ENCODE data around the gene AFP.
"Not testable (repeated sequence)": the region's sequence is repeated elsewhere in the genome, so short reads cannot be mapped to it uniquely, and the experiment has no call there.

AFP gene

DNA sequence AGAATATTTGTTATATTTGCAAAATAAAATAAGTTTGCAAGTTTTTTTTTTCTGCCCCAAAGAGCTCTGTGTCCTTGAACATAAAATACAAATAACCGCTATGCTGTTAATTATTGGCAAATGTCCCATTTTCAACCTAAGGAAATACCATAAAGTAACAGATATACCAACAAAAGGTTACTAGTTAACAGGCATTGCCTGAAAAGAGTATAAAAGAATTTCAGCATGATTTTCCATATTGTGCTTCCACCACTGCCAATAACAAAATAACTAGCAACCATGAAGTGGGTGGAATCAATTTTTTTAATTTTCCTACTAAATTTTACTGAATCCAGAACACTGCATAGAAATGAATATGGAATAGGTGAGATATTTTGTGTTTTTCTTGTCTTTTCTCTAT lies at the start of gene AFP:
TSS of gene AFP (plus strand) at position 238 of the 400 bp plus-strand sequence. CDS start at position 280, 42 bp downstream.
- in situ Hi-C loops (cut with MboI; ENCODE audit: low sequenced_read_pairs), result no loop called here

GRCh38 chr4:73387552-73387951 lies 48.5 kb upstream of the AFP start:
- in situ Hi-C loops (cut with MboI; ENCODE audit: low sequenced_read_pairs), result no loop called here

GRCh38 chr4:73388887-73389286 lies 47.1 kb upstream of the AFP start:
- in situ Hi-C loops (cut with MboI; ENCODE audit: low sequenced_read_pairs), result no loop called here

- in situ Hi-C loops (cut with MboI; ENCODE audit: low sequenced_read_pairs), result not testable (repeated sequence)
Measured at GRCh38 chr4:73389663-73390062, 46.4 kb upstream of the AFP start.

GRCh38 chr4:73391774-73392173 lies 44.2 kb upstream of the AFP start:
- in situ Hi-C loops (cut with MboI; ENCODE audit: low sequenced_read_pairs), result no loop called here

DNA sequence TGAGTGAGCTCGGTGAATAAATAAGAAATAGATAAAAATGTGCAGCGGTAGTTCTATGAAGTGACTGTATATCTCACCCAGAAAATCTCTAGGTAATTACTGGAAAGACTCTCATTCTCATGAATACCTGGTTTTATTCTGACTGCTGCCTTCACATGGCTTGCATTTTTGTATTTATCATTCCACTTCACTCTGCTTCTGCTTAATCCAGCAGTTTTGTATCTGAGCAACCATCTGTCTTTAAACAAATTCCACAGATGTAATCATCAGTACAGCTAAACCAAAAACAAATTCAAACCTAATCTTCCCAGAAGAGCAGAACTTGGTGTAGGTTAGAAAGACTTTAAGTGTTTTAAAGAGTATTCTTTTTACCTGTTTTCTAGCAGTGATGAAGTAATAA lies 43.1 kb upstream of the AFP start:
- in situ Hi-C loops (cut with MboI; ENCODE audit: low sequenced_read_pairs), result no loop called here

- in situ Hi-C loops (cut with MboI; ENCODE audit: low sequenced_read_pairs), result no loop called here
Measured at GRCh38 chr4:73396304-73396703, 39.7 kb upstream of the AFP start.

DNA sequence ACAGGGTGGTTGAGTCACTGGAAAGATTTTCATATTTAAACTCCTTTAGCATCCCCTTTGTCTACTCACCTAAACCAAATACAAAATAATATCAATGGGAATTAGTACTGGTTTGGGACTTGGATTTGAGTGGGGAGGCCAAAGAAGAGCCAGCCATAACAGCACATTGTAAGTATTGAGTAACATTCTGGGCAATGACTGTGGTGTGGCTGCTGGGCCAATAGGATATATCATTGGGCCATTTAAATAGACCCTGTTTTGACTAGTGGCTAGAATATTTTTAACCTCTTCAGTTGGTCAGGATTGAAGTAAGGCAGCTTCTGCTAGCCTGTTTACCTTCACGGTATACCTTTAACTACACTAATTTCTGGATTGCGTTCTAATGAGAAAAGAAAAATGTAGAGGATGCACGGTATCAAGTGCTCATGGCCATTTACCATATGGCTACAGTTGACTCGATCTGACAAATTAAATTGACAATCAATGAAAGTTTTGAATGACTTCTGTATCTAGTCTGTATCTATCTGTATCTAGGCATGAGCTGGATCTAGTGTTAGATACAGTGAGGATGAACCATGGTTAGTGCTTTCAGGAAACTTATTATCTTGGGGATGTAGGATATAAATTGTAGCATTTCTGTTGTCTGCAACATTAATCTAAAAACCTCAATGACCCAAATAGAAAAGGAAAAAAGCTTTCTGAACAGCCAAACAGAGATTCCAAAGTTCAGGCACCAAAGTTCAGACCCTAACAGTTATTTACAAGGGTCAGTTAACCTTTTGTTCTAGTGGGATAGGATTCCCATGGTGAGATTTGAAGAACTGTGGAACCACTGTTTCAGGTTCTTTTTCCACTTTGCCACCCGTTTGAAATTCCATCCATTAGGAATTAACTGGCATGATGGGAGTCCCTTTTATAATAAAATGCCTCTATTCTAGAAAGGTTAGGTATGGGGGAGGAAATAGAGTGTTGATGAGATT lies 38.7 kb upstream of the AFP start:
- in situ Hi-C loops (cut with MboI; ENCODE audit: low sequenced_read_pairs), result no loop called here

GRCh38 chr4:73401412-73401811 lies 34.6 kb upstream of the AFP start:
- in situ Hi-C loops (cut with MboI; ENCODE audit: low sequenced_read_pairs), result no loop called here

- in situ Hi-C loops (cut with MboI; ENCODE audit: low sequenced_read_pairs), result no loop called here
Measured at GRCh38 chr4:73404042-73404441, 32.0 kb upstream of the AFP start, which contains the start of gene ALB. TSS of gene ALB (plus strand) at chr4:73404287. CDS start at chr4:73404328, 41 bp downstream.

DNA sequence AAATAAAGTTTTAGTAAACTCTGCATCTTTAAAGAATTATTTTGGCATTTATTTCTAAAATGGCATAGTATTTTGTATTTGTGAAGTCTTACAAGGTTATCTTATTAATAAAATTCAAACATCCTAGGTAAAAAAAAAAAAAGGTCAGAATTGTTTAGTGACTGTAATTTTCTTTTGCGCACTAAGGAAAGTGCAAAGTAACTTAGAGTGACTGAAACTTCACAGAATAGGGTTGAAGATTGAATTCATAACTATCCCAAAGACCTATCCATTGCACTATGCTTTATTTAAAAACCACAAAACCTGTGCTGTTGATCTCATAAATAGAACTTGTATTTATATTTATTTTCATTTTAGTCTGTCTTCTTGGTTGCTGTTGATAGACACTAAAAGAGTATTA lies 31.6 kb upstream of the AFP start:
- in situ Hi-C loops (cut with MboI; ENCODE audit: low sequenced_read_pairs), result no loop called here

DNA sequence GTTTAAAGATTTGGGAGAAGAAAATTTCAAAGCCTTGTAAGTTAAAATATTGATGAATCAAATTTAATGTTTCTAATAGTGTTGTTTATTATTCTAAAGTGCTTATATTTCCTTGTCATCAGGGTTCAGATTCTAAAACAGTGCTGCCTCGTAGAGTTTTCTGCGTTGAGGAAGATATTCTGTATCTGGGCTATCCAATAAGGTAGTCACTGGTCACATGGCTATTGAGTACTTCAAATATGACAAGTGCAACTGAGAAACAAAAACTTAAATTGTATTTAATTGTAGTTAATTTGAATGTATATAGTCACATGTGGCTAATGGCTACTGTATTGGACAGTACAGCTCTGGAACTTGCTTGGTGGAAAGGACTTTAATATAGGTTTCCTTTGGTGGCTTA lies 30.9 kb upstream of the AFP start:
- in situ Hi-C loops (cut with MboI; ENCODE audit: low sequenced_read_pairs), result no loop called here

DNA sequence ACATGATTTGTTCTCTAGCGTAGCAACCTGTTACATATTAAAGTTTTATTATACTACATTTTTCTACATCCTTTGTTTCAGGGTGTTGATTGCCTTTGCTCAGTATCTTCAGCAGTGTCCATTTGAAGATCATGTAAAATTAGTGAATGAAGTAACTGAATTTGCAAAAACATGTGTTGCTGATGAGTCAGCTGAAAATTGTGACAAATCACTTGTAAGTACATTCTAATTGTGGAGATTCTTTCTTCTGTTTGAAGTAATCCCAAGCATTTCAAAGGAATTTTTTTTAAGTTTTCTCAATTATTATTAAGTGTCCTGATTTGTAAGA lies 29.5 kb upstream of the AFP start:
- in situ Hi-C loops (cut with MboI; ENCODE audit: low sequenced_read_pairs), result no loop called here

- in situ Hi-C loops (cut with MboI; ENCODE audit: low sequenced_read_pairs), result no loop called here
Measured at GRCh38 chr4:73407227-73407673, 28.8 kb upstream of the AFP start.

DNA sequence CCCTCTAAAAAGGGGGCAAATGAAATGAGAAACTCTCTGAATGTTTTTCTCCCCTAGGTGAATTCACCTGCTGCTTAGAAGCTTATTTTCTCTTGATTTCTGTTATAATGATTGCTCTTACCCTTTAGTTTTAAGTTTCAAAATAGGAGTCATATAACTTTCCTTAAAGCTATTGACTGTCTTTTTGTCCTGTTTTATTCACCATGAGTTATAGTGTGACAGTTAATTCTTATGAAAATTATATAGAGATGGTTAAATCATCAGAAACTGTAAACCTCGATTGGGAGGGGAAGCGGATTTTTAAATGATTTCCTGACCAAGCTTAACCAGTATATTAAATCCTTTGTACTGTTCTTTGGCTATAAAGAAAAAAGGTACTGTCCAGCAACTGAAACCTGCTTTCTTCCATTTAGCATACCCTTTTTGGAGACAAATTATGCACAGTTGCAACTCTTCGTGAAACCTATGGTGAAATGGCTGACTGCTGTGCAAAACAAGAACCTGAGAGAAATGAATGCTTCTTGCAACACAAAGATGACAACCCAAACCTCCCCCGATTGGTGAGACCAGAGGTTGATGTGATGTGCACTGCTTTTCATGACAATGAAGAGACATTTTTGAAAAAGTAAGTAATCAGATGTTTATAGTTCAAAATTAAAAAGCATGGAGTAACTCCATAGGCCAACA lies 27.7 kb upstream of the AFP start:
- in situ Hi-C loops (cut with MboI; ENCODE audit: low sequenced_read_pairs), result no loop called here

DNA sequence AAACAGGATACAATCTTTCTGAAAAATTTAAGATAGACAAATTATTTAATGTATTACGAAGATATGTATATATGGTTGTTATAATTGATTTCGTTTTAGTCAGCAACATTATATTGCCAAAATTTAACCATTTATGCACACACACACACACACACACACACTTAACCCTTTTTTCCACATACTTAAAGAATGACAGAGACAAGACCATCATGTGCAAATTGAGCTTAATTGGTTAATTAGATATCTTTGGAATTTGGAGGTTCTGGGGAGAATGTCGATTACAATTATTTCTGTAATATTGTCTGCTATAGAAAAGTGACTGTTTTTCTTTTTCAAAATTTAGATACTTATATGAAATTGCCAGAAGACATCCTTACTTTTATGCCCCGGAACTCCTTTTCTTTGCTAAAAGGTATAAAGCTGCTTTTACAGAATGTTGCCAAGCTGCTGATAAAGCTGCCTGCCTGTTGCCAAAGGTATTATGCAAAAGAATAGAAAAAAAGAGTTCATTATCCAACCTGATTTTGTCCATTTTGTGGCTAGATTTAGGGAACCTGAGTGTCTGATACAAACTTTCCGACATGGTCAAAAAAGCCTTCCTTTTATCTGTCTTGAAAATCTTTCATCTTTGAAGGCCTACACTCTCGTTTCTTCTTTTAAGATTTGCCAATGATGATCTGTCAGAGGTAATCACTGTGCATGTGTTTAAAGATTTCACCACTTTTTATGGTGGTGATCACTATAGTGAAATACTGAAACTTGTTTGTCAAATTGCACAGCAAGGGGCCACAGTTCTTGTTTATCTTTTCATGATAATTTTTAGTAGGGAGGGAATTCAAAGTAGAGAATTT lies 26.8 kb upstream of the AFP start:
- in situ Hi-C loops (cut with MboI; ENCODE audit: low sequenced_read_pairs), result no loop called here

GRCh38 chr4:73409978-73410548 lies 26.0 kb upstream of the AFP start:
- in situ Hi-C loops (cut with MboI; ENCODE audit: low sequenced_read_pairs), result no loop called here

- in situ Hi-C loops (cut with MboI; ENCODE audit: low sequenced_read_pairs), result no loop called here
Measured at GRCh38 chr4:73410916-73411730, 24.9 kb upstream of the AFP start.

- in situ Hi-C loops (cut with MboI; ENCODE audit: low sequenced_read_pairs), result no loop called here
Measured at GRCh38 chr4:73411731-73412414, 24.1 kb upstream of the AFP start.

Data from hTERT RPE-1 (cell line).